SU-DHL-6 (cell line): ENCODE data around the gene CCDC107.

Source experiments
- EZH2phosphoT487 ChIP-seq: fragments of 200-600 bp; sonication (generic), shearing (Covaris generic); conservative IDR thresholded peaks from 2 replicates; pipeline ENCODE4 v1.6.1; 2018; ENCODE audit warnings: mild to moderate bottlenecking, antibody characterized with exemption, low read length, moderate library complexity, mixed read lengths
- TF ChIP-seq, protein P1 (sequence below): fragments of 200-600 bp; sonication (generic); IDR thresholded peaks from one replicate; pipeline ENCODE4 v1.5.1; 2017; ENCODE audit warnings: antibody characterized with exemption, mild to moderate bottlenecking, low read length, moderate library complexity; ENCODE audit not compliant: insufficient read depth, poor library complexity, severe bottlenecking

DNA sequence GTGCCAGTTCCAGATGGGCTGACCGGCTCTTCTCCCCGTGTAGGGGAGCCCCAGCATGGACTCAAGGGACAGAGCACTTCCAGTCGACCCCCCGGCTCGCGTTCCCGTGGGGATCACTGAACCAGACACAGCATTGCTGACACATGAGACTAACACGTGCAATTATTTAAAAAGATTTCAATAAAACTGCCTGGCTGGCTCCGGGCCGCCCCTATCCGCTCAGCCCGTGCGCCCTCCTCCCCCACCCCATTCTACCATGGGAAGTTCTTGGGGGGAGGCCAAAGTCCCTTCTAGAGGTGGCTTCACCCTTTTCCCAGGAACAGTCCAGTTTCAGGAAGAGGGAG is 48.3 kb upstream of the CCDC107 start:
- TF ChIP-seq, protein P1, sequence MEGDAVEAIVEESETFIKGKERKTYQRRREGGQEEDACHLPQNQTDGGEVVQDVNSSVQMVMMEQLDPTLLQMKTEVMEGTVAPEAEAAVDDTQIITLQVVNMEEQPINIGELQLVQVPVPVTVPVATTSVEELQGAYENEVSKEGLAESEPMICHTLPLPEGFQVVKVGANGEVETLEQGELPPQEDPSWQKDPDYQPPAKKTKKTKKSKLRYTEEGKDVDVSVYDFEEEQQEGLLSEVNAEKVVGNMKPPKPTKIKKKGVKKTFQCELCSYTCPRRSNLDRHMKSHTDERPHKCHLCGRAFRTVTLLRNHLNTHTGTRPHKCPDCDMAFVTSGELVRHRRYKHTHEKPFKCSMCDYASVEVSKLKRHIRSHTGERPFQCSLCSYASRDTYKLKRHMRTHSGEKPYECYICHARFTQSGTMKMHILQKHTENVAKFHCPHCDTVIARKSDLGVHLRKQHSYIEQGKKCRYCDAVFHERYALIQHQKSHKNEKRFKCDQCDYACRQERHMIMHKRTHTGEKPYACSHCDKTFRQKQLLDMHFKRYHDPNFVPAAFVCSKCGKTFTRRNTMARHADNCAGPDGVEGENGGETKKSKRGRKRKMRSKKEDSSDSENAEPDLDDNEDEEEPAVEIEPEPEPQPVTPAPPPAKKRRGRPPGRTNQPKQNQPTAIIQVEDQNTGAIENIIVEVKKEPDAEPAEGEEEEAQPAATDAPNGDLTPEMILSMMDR = no peak
- TF ChIP-seq EZH2phosphoT487 = no peak
